ENCODE measurements around the gene NELFCD. TPM values are rescaled to one million over a fixed set of nuclear protein-coding genes. Genes with fewer than 3 reads are reported as not detected.

The NELFCD gene
- total and polyA plus RNA-seq, 2 donors (not counting 1 experiment from before 2014, with no cell fraction given) = 80.2 to 107 TPM

DNA sequence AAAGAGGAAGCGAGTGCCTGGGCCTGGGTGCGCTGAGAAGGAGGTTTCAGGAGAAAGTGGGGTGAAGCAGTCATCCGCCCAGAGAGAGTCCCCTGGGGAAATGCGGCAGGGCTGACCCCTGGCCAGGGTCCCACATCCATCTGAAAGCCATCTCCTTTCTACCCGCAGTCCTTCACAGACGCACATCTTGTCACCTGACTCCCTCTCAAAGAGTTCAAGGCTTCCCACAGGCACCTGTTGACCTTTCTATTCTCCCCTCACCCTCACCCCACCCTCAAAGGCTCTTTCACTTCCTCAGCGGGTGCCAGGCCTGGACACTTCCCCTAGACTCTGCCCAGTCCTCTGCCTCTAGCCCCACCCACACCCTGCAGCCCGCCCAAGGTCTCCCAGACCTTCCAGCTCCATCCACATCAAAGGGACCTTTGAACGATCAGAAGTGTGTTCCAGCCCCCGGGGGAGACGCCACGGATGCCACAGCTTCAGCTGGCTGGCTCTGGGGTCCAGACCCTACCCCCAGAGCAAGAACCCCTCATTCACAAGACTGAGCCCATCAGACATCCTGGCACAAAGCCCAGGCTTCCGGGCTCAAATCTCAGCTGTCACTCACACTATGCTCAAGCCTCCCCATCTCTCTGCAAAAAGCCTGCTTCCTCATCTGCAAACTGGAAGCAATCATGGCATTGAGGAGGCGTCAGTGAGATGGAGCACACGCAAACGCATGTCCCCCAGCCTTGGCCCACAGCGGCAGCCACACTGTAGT is 23.9 kb downstream of the NELFCD start:
- H2AFZ ChIP-seq (ENCODE audit: insufficient read depth, low read depth, low read length, poor library complexity, severe bottlenecking) = no peak overlapping the region
- peak; percentile 95 for DNase-seq
- H3K36me3 ChIP-seq (replicated peaks in 1 of 2; ENCODE audit: control extremely low read depth in 1 of 2, control insufficient read depth in 1 of 2, extremely low read depth in 1 of 2, insufficient read depth in 2 of 2, low read length in 1 of 2) = peaks cover 0 to 39% of the 10 kb centered on the region in 2 experiments
- peaks cover 56% of the 10 kb centered on the region for H4K20me1 ChIP-seq (ENCODE audit: control insufficient read depth, insufficient read depth, low read length, poor library complexity, severe bottlenecking)
- peaks cover 76% of the 10 kb centered on the region for H3K79me2 ChIP-seq (ENCODE audit: control insufficient read depth, insufficient read depth, low read length)
- H3K9ac ChIP-seq (ENCODE audit: low read length) = peak overlapping the region; percentile 80
- H3K9me3 Mint-ChIP-seq (ENCODE audit: insufficient read depth) = no peaks in the 10 kb centered on the region
- H3K4me1 Mint-ChIP-seq = peaks cover 67% of the 10 kb centered on the region
- CTCF ChIA-PET = interaction anchor here (0.7 to 2.9 kb wide), 5 partner anchors 23 to 217 kb away, joined by 3 to 19 read pairs (median 6); partner anchors contain the start of genes ATP5F1E and NELFCD
- TF ChIP-seq EZH2 (IDR thresholded peaks at IDR 0.05; ENCODE audit: borderline replicate concordance, insufficient read depth, low read depth, low read length, poor library complexity, severe bottlenecking) = no peak
- TF ChIP-seq CTCF (IDR thresholded peaks at IDR 0.05) = no peak
- peak overlapping the region; percentile 86 for H3K4me2 ChIP-seq (replicated peaks; ENCODE audit: low read depth, low read length, poor library complexity, severe bottlenecking)
- peaks cover 0 to 6% (median 0%) of the 10 kb centered on the region in 3 donors for H3K9me3 ChIP-seq (ENCODE audit: control extremely low read depth in 1 of 3, control insufficient read depth in 2 of 3, insufficient read depth in 1 of 3, low read length in 2 of 3)
- POLR2A ChIA-PET = interaction anchor here (0.9 to 3.1 kb wide), 7 partner anchors 9 to 1385 kb away, joined by 3 to 30 read pairs (median 3); partner anchors contain the start of gene ATP5F1E
- no peaks in the 10 kb centered on the region for H3K27me3 Mint-ChIP-seq
- intact Hi-C loops (cut with micrococcal nuclease) = loop anchor here (1.0 to 10.0 kb wide), 8 partner anchors 24 to 1610 kb away; partner anchors contain the start of genes NELFCD, PRELID3B and RBM38
- 3% methylated on average over 17 of the region's 17 CpGs for WGBS (ENCODE audit: insufficient coverage)
- peak overlapping the region; percentile 97 for H3K27ac ChIP-seq (ENCODE audit: low read length in 2 of 2)
- H3K4me3 Mint-ChIP-seq = peak overlapping the region; percentile 96
- peak overlapping the region; percentile 99 for H3K27ac Mint-ChIP-seq
- peak; percentile 76 for ATAC-seq (ENCODE audit: low read depth)
- H3K27me3 ChIP-seq (replicated peaks in 1 of 4; ENCODE audit: control extremely low read depth in 1 of 4, control insufficient read depth in 3 of 4, insufficient read depth in 4 of 4, low read length in 3 of 4) = no peaks in the 10 kb centered on the region
- H3K4me1 ChIP-seq (ENCODE audit: control insufficient read depth in 2 of 2, insufficient read depth in 2 of 2, low read length in 2 of 2) = peaks cover 46 to 69% of the 10 kb centered on the region in 2 donors
- peak overlapping the region; percentile 77 to 91 (median 88) for H3K4me3 ChIP-seq (ENCODE audit: control extremely low read depth in 1 of 5, extremely low read depth in 1 of 5, insufficient read depth in 1 of 5, low read depth in 2 of 5, low read length in 4 of 5)
